Neuronal stem cell (in vitro differentiated cells): ENCODE data around the gene KRTAP4-4.

Source experiments
- DNase-seq: peaks from one replicate; pipeline ENCODE4 v3.0.0-alpha.2; 2013; ENCODE audit warnings: low spot score
- H2AFZ ChIP-seq: one replicate; pipeline ENCODE4 v1.6.1; 2013; ENCODE audit warnings: mild to moderate bottlenecking, low read length, inconsistent platforms
- H2AK5ac ChIP-seq: 2 replicates; pipeline ENCODE4 v1.6.1; 2013; ENCODE audit warnings: low read depth, mild to moderate bottlenecking, inconsistent platforms, low read length, moderate library complexity, mixed read lengths
- H2BK120ac ChIP-seq: 2 replicates; pipeline ENCODE4 v1.6.1; 2013; ENCODE audit warnings: low read depth, mild to moderate bottlenecking, inconsistent platforms, low read length, moderate library complexity, mixed read lengths
- H2BK12ac ChIP-seq: one replicate; pipeline ENCODE4 v1.6.1; 2013; ENCODE audit warnings: low read length, inconsistent platforms
- H2BK15ac ChIP-seq: 2 replicates; pipeline ENCODE4 v1.6.1; 2013; ENCODE audit warnings: mild to moderate bottlenecking, low read length, inconsistent platforms, mixed read lengths
- H2BK5ac ChIP-seq: one replicate; pipeline ENCODE4 v1.6.1; 2013; ENCODE audit warnings: inconsistent platforms, mild to moderate bottlenecking, low read length, moderate library complexity
- H3K14ac ChIP-seq: one replicate; pipeline ENCODE4 v1.6.1; 2013; ENCODE audit warnings: low read length, inconsistent platforms
- H3K18ac ChIP-seq: 2 replicates; pipeline ENCODE4 v1.6.1; 2013; ENCODE audit warnings: low read length, inconsistent platforms
- H3K23ac ChIP-seq: 2 replicates; pipeline ENCODE4 v1.6.1; 2013; ENCODE audit warnings: low read depth, mild to moderate bottlenecking, mixed read lengths, low read length, inconsistent platforms; ENCODE audit not compliant: poor library complexity
- H3K27ac ChIP-seq: replicated peaks from 3 replicates; pipeline ENCODE4 v1.5.1; 2013; ENCODE audit warnings: low read length, inconsistent platforms
- H3K27me3 ChIP-seq, 3 experiments: 2 replicates each; pipeline ENCODE4 v1.6.1; 2013; ENCODE audit warnings: low read length in 3 of 3, mild to moderate bottlenecking in 2 of 3, inconsistent platforms in 1 of 3, low read depth in 1 of 3, mixed read lengths in 1 of 3, moderate library complexity in 1 of 3; ENCODE audit not compliant: control insufficient read depth in 3 of 3, insufficient read depth in 3 of 3
- H3K36me3 ChIP-seq, 2 donors: replicated peaks in 1 of 2; 2 replicates each; pipeline ENCODE4 v1.6.1; 2013; ENCODE audit warnings: low read length in 2 of 2; ENCODE audit not compliant: control insufficient read depth in 2 of 2, insufficient read depth in 2 of 2
- H3K4ac ChIP-seq: 2 replicates; pipeline ENCODE4 v1.6.1; 2013; ENCODE audit warnings: inconsistent platforms, mild to moderate bottlenecking, low read length, moderate library complexity
- H3K4me1 ChIP-seq, 2 donors: 1 replicate in 1 of 2; 2 replicates in 1 of 2; pipeline ENCODE4 v1.6.1; 2013; ENCODE audit warnings: low read length in 2 of 2, low read depth in 1 of 2; ENCODE audit not compliant: control insufficient read depth in 2 of 2, insufficient read depth in 1 of 2
- H3K4me2 ChIP-seq: one replicate; pipeline ENCODE4 v1.6.1; 2013; ENCODE audit warnings: mild to moderate bottlenecking, low read length, inconsistent platforms; ENCODE audit not compliant: insufficient read depth, poor library complexity, severe bottlenecking
- H3K4me3 ChIP-seq, 2 donors: 2 replicates each; pipeline ENCODE4 v1.5.1; 2013; ENCODE audit warnings: low read length in 2 of 2, mild to moderate bottlenecking in 2 of 2, inconsistent platforms in 1 of 2, moderate library complexity in 1 of 2
- H3K79me1 ChIP-seq: one replicate; pipeline ENCODE4 v1.6.1; 2013; ENCODE audit warnings: low read depth, mild to moderate bottlenecking, inconsistent platforms, low read length, moderate library complexity
- H3K9ac ChIP-seq: one replicate; pipeline ENCODE4 v1.6.1; 2013; ENCODE audit warnings: mild to moderate bottlenecking, low read depth, low read length, inconsistent platforms; ENCODE audit not compliant: poor library complexity
- H3K9me3 ChIP-seq, 2 donors: replicated peaks in 1 of 2; 2 replicates each; pipeline versions ENCODE3 to v1.6.1; 2013; ENCODE audit warnings: low read length in 2 of 2, mild to moderate bottlenecking in 2 of 2, inconsistent platforms in 1 of 2, low read depth in 1 of 2, mixed read lengths in 1 of 2, moderate library complexity in 1 of 2; ENCODE audit not compliant: control insufficient read depth in 2 of 2, insufficient read depth in 1 of 2
- H4K8ac ChIP-seq: one replicate; pipeline ENCODE4 v1.6.1; 2013; ENCODE audit warnings: low read depth, mild to moderate bottlenecking, inconsistent platforms, low read length, moderate library complexity
- H4K91ac ChIP-seq: one replicate; pipeline ENCODE4 v1.6.1; 2013; ENCODE audit warnings: low read length, low read depth, mild to moderate bottlenecking, inconsistent platforms; ENCODE audit not compliant: poor library complexity
- WGBS, 2 donors: extraction: QIAGEN DNeasy Blood & Tissue Kit; methylation state at CpG; one replicate each; pipeline ENCODE4 v1.1.7; 2013; ENCODE audit warnings: missing lambda C conversion rate in 2 of 2, mixed read lengths in 1 of 2; ENCODE audit not compliant: insufficient read length in 2 of 2, insufficient replicate concordance in 1 of 2; ENCODE audit errors: extremely low coverage in 2 of 2; 5-methylcytosine and 5-hydroxymethylcytosine counted together

The KRTAP4-4 gene

GRCh38 chr17:41133880-41134735 lies 26.4 kb downstream of the KRTAP4-4 start:
- H2BK120ac ChIP-seq: no peak overlapping the region
- no peak overlapping the region for H4K8ac ChIP-seq
- no peak overlapping the region for H2AK5ac ChIP-seq
- H3K23ac ChIP-seq: no peak overlapping the region
- H3K18ac ChIP-seq: no peak overlapping the region
- H3K4me1 ChIP-seq: no peaks in the 10 kb centered on the region
- H3K79me1 ChIP-seq: no peaks in the 10 kb centered on the region
- no peaks in the 10 kb centered on the region for H3K36me3 ChIP-seq
- H3K9me3 ChIP-seq: no peaks in the 10 kb centered on the region
- no peak overlapping the region for H3K4me2 ChIP-seq
- no peak for DNase-seq
- no peak overlapping the region for H3K14ac ChIP-seq
- no peak overlapping the region for H3K27ac ChIP-seq
- H2BK15ac ChIP-seq: no peak overlapping the region
- H4K91ac ChIP-seq: no peak overlapping the region
- no CpG with 5 or more reads among the region's 2 CpGs for WGBS, 2 donors
- no peak overlapping the region for H3K4me3 ChIP-seq
- no peak overlapping the region for H3K9ac ChIP-seq
- H3K4ac ChIP-seq: no peak overlapping the region
- no peak overlapping the region for H2BK5ac ChIP-seq
- H2AFZ ChIP-seq: no peak overlapping the region
- H3K27me3 ChIP-seq: no peaks in the 10 kb centered on the region
- no peak overlapping the region for H2BK12ac ChIP-seq

DNA sequence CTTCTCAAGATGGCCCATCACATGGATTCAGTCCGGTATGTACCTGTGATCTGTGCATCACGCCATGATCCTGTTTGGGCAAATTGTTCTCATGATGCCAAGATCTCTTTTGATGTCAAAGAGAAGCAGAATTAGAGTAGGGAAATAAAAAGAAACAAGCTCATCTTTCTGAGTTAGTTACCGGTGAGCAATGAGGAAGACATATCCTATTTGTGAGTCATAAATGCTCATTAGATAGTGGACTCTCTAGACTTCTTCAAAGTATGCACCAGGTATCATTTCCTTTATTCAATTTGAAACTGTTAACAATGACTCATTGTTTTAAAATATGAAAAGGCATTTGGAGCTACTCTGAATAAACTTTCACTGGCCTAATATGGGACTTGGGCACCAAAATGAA lies 28.6 kb downstream of the KRTAP4-4 start:
- no peaks in the 10 kb centered on the region for H3K27me3 ChIP-seq
- H3K9ac ChIP-seq: no peak overlapping the region
- H3K4me2 ChIP-seq: no peak overlapping the region
- no peak overlapping the region for H2BK5ac ChIP-seq
- no peak overlapping the region for H2AK5ac ChIP-seq
- no peak overlapping the region for H2AFZ ChIP-seq
- H4K91ac ChIP-seq: no peak overlapping the region
- no peaks in the 10 kb centered on the region for H3K36me3 ChIP-seq
- no peak overlapping the region for H4K8ac ChIP-seq
- DNase-seq: no peak
- H3K79me1 ChIP-seq: no peaks in the 10 kb centered on the region
- H3K4me3 ChIP-seq: no peak overlapping the region
- no peak overlapping the region for H2BK120ac ChIP-seq
- no peak overlapping the region for H3K18ac ChIP-seq
- no peak overlapping the region for H3K4ac ChIP-seq
- no peak overlapping the region for H2BK12ac ChIP-seq
- H3K14ac ChIP-seq: no peak overlapping the region
- H2BK15ac ChIP-seq: no peak overlapping the region
- H3K27ac ChIP-seq: no peak overlapping the region
- H3K9me3 ChIP-seq: no peaks in the 10 kb centered on the region
- no peaks in the 10 kb centered on the region for H3K4me1 ChIP-seq
- H3K23ac ChIP-seq: no peak overlapping the region
- no CpG with 5 or more reads among the region's 3 CpGs for WGBS, 2 donors

DNA sequence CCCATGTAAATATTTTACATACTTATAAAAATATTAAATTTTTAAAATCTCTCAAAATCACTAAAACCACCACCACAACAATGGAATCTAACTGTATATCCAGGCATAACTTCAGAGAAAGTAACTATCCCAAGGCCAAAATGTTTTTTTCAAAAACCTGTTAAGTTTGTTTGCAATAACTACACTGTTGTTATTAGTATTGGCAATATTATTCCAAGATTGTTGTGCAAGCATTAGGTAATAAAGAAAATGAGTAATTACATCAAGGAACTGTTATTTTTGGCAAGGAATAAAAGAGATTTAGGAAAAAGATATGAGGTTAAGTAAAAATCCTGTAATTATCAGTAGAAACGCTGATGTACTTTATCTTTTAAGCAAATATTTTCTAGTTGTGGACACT lies 33.2 kb downstream of the KRTAP4-4 start:
- Histone ChIP-seq H2AK5ac (no peak overlapping the region), H3K36me3 (no peaks in the 10 kb centered on the region), H3K14ac (no peak overlapping the region), H3K9me3 (no peaks in the 10 kb centered on the region), H3K27me3 (no peaks in the 10 kb centered on the region), H3K4me1 (no peaks in the 10 kb centered on the region), H3K79me1 (no peaks in the 10 kb centered on the region), H3K4ac (no peak overlapping the region), H3K23ac (no peak overlapping the region), H2BK15ac (no peak overlapping the region), H3K18ac (no peak overlapping the region), H2BK120ac (no peak overlapping the region), H3K4me2 (no peak overlapping the region), H3K4me3 (no peak overlapping the region), H3K27ac (no peak overlapping the region), H3K9ac (no peak overlapping the region), H4K91ac (no peak overlapping the region), H2BK5ac (no peak overlapping the region), H2BK12ac (no peak overlapping the region), H2AFZ (no peak overlapping the region), H4K8ac (no peak overlapping the region)
- WGBS, 2 donors: no CpG with 5 or more reads among the region's 1 CpG
- no peak for DNase-seq

- H2AK5ac ChIP-seq: no peak overlapping the region
- WGBS, 2 donors: no CpG with 5 or more reads among the region's 3 CpGs
- no peaks in the 10 kb centered on the region for H3K9me3 ChIP-seq
- no peak overlapping the region for H3K4me2 ChIP-seq
- no peak overlapping the region for H4K91ac ChIP-seq
- no peak overlapping the region for H3K27ac ChIP-seq
- no peak overlapping the region for H2BK5ac ChIP-seq
- H3K4me3 ChIP-seq: no peak overlapping the region
- DNase-seq: no peak
- H3K27me3 ChIP-seq: no peaks in the 10 kb centered on the region
- H3K23ac ChIP-seq: no peak overlapping the region
- H3K4me1 ChIP-seq: no peaks in the 10 kb centered on the region
- no peak overlapping the region for H2BK12ac ChIP-seq
- no peak overlapping the region for H3K9ac ChIP-seq
- no peak overlapping the region for H2BK15ac ChIP-seq
- no peak overlapping the region for H4K8ac ChIP-seq
- no peaks in the 10 kb centered on the region for H3K79me1 ChIP-seq
- H3K36me3 ChIP-seq: no peaks in the 10 kb centered on the region
- no peak overlapping the region for H2BK120ac ChIP-seq
- no peak overlapping the region for H3K4ac ChIP-seq
- H3K14ac ChIP-seq: no peak overlapping the region
- no peak overlapping the region for H3K18ac ChIP-seq
- H2AFZ ChIP-seq: no peak overlapping the region
Observed at GRCh38 chr17:41126412-41126811, 34.1 kb downstream of the KRTAP4-4 start.
